ENCODE measurements around the gene CDON.

Gene CDON

GRCh38 chr11:125977333-125977732 is 85.3 kb downstream of the CDON start:
- Histone ChIP-seq H3K27ac (ENCODE audit: low read depth, low read length, severe bottlenecking) (no peak overlapping the region), H3K9me3 (ENCODE audit: control insufficient read depth, low read length) (no peaks in the 10 kb centered on the region), H3K36me3 (ENCODE audit: control insufficient read depth, insufficient read depth, low read length) (peaks cover 12% of the 10 kb centered on the region), H3K4me1 (ENCODE audit: control insufficient read depth, insufficient read depth, low read length, poor library complexity, severe bottlenecking) (no peaks in the 10 kb centered on the region), H3K4me3 (ENCODE audit: extremely low read depth, insufficient read depth, low read length, poor library complexity, severe bottlenecking) (no peak overlapping the region)
- WGBS, 2 experiments (ENCODE audit: insufficient coverage in 2 of 2): 100% methylated on average over 1 of the region's 3 CpGs; no CpG with 5 or more reads in 1 of the 2 experiments

- Histone ChIP-seq H3K27ac (ENCODE audit: low read depth, low read length, severe bottlenecking) (no peak overlapping the region), H3K4me3 (ENCODE audit: extremely low read depth, insufficient read depth, low read length, poor library complexity, severe bottlenecking) (no peak overlapping the region), H3K36me3 (ENCODE audit: control insufficient read depth, insufficient read depth, low read length) (peaks cover 12% of the 10 kb centered on the region), H3K9me3 (ENCODE audit: control insufficient read depth, low read length) (no peaks in the 10 kb centered on the region), H3K4me1 (ENCODE audit: control insufficient read depth, insufficient read depth, low read length, poor library complexity, severe bottlenecking) (no peaks in the 10 kb centered on the region)
These were observed 86.5 kb downstream of the CDON start for GRCh38 chr11:125976156-125976555.

GRCh38 chr11:125975634-125976033 is 87.0 kb downstream of the CDON start:
- Histone ChIP-seq H3K4me1 (ENCODE audit: control insufficient read depth, insufficient read depth, low read length, poor library complexity, severe bottlenecking) (no peaks in the 10 kb centered on the region), H3K4me3 (ENCODE audit: extremely low read depth, insufficient read depth, low read length, poor library complexity, severe bottlenecking) (no peak overlapping the region), H3K36me3 (ENCODE audit: control insufficient read depth, insufficient read depth, low read length) (peaks cover 8% of the 10 kb centered on the region), H3K27ac (ENCODE audit: low read depth, low read length, severe bottlenecking) (no peak overlapping the region), H3K9me3 (ENCODE audit: control insufficient read depth, low read length) (no peaks in the 10 kb centered on the region)
- 100% methylated on average over 1 of the region's 6 CpGs; no CpG with 5 or more reads in 1 of the 2 experiments for WGBS, 2 experiments (ENCODE audit: insufficient coverage in 2 of 2)

GRCh38 chr11:125974284-125974683 is 88.4 kb downstream of the CDON start:
- H3K36me3 ChIP-seq (ENCODE audit: control insufficient read depth, insufficient read depth, low read length): peaks cover 4% of the 10 kb centered on the region
- no peak overlapping the region for H3K4me3 ChIP-seq (ENCODE audit: extremely low read depth, insufficient read depth, low read length, poor library complexity, severe bottlenecking)
- no peaks in the 10 kb centered on the region for H3K4me1 ChIP-seq (ENCODE audit: control insufficient read depth, insufficient read depth, low read length, poor library complexity, severe bottlenecking)
- no peak overlapping the region for H3K27ac ChIP-seq (ENCODE audit: low read depth, low read length, severe bottlenecking)
- H3K9me3 ChIP-seq (ENCODE audit: control insufficient read depth, low read length): no peaks in the 10 kb centered on the region

- Histone ChIP-seq H3K27ac (ENCODE audit: low read depth, low read length, severe bottlenecking) (no peak overlapping the region), H3K36me3 (ENCODE audit: control insufficient read depth, insufficient read depth, low read length) (peaks cover 4% of the 10 kb centered on the region), H3K4me1 (ENCODE audit: control insufficient read depth, insufficient read depth, low read length, poor library complexity, severe bottlenecking) (no peaks in the 10 kb centered on the region), H3K4me3 (ENCODE audit: extremely low read depth, insufficient read depth, low read length, poor library complexity, severe bottlenecking) (no peak overlapping the region), H3K9me3 (ENCODE audit: control insufficient read depth, low read length) (no peaks in the 10 kb centered on the region)
- WGBS, 2 experiments (ENCODE audit: insufficient coverage in 2 of 2): 79 to 85% methylated on average over 5 to 6 of the region's 6 CpGs
These were observed 91.0 kb downstream of the CDON start for GRCh38 chr11:125971618-125972017.

- H3K9me3 ChIP-seq (ENCODE audit: control insufficient read depth, low read length): peaks cover under 1% of the 10 kb centered on the region
- H3K36me3 ChIP-seq (ENCODE audit: control insufficient read depth, insufficient read depth, low read length): no peaks in the 10 kb centered on the region
- H3K4me1 ChIP-seq (ENCODE audit: control insufficient read depth, insufficient read depth, low read length, poor library complexity, severe bottlenecking): no peaks in the 10 kb centered on the region
- H3K27ac ChIP-seq (ENCODE audit: low read depth, low read length, severe bottlenecking): no peak overlapping the region
- no peak overlapping the region for H3K4me3 ChIP-seq (ENCODE audit: extremely low read depth, insufficient read depth, low read length, poor library complexity, severe bottlenecking)
- 100% methylated on average over 5 of the region's 7 CpGs; no CpG with 5 or more reads in 1 of the 2 experiments for WGBS, 2 experiments (ENCODE audit: insufficient coverage in 2 of 2)
These were observed 94.3 kb downstream of the CDON start for GRCh38 chr11:125968354-125968753.

GRCh38 chr11:125967515-125967914 is 95.2 kb downstream of the CDON start:
- Histone ChIP-seq H3K27ac (ENCODE audit: low read depth, low read length, severe bottlenecking) (no peak overlapping the region), H3K4me1 (ENCODE audit: control insufficient read depth, insufficient read depth, low read length, poor library complexity, severe bottlenecking) (no peaks in the 10 kb centered on the region), H3K4me3 (ENCODE audit: extremely low read depth, insufficient read depth, low read length, poor library complexity, severe bottlenecking) (no peak overlapping the region), H3K36me3 (ENCODE audit: control insufficient read depth, insufficient read depth, low read length) (peaks cover 2% of the 10 kb centered on the region), H3K9me3 (ENCODE audit: control insufficient read depth, low read length) (peaks cover 4% of the 10 kb centered on the region)
- 89 to 100% methylated on average over 3 of the region's 4 CpGs for WGBS, 2 experiments (ENCODE audit: insufficient coverage in 2 of 2)

- Histone ChIP-seq H3K9me3 (ENCODE audit: control insufficient read depth, low read length) (peaks cover 9% of the 10 kb centered on the region), H3K4me1 (ENCODE audit: control insufficient read depth, insufficient read depth, low read length, poor library complexity, severe bottlenecking) (peaks cover 9% of the 10 kb centered on the region), H3K4me3 (ENCODE audit: extremely low read depth, insufficient read depth, low read length, poor library complexity, severe bottlenecking) (no peak overlapping the region), H3K27ac (ENCODE audit: low read depth, low read length, severe bottlenecking) (no peak overlapping the region), H3K36me3 (ENCODE audit: control insufficient read depth, insufficient read depth, low read length) (peaks cover 6% of the 10 kb centered on the region)
- 86 to 87% methylated on average over 5 of the region's 6 CpGs for WGBS, 2 experiments (ENCODE audit: insufficient coverage in 2 of 2)
These were observed 101.9 kb downstream of the CDON start for GRCh38 chr11:125960771-125961170.

- Histone ChIP-seq H3K27ac (ENCODE audit: low read depth, low read length, severe bottlenecking) (no peak overlapping the region), H3K4me1 (ENCODE audit: control insufficient read depth, insufficient read depth, low read length, poor library complexity, severe bottlenecking) (peaks cover 9% of the 10 kb centered on the region), H3K4me3 (ENCODE audit: extremely low read depth, insufficient read depth, low read length, poor library complexity, severe bottlenecking) (no peak overlapping the region), H3K9me3 (ENCODE audit: control insufficient read depth, low read length) (peaks cover 9% of the 10 kb centered on the region), H3K36me3 (ENCODE audit: control insufficient read depth, insufficient read depth, low read length) (peaks cover 6% of the 10 kb centered on the region)
- 86 to 90% methylated on average over 9 of the region's 10 CpGs for WGBS, 2 experiments (ENCODE audit: insufficient coverage in 2 of 2)
These were observed 102.7 kb downstream of the CDON start for GRCh38 chr11:125959931-125960330.

GRCh38 chr11:125959511-125959910 is 103.2 kb downstream of the CDON start:
- Histone ChIP-seq H3K27ac (ENCODE audit: low read depth, low read length, severe bottlenecking) (no peak overlapping the region), H3K4me1 (ENCODE audit: control insufficient read depth, insufficient read depth, low read length, poor library complexity, severe bottlenecking) (peaks cover 9% of the 10 kb centered on the region), H3K36me3 (ENCODE audit: control insufficient read depth, insufficient read depth, low read length) (peaks cover 6% of the 10 kb centered on the region), H3K4me3 (ENCODE audit: extremely low read depth, insufficient read depth, low read length, poor library complexity, severe bottlenecking) (no peak overlapping the region), H3K9me3 (ENCODE audit: control insufficient read depth, low read length) (peaks cover 9% of the 10 kb centered on the region)
- 98 to 100% methylated on average over 2 to 5 of the region's 6 CpGs for WGBS, 2 experiments (ENCODE audit: insufficient coverage in 2 of 2)

GRCh38 chr11:125958872-125959400 is 103.7 kb downstream of the CDON start:
- Histone ChIP-seq H3K36me3 (ENCODE audit: control insufficient read depth, insufficient read depth, low read length) (peaks cover 6% of the 10 kb centered on the region), H3K4me1 (ENCODE audit: control insufficient read depth, insufficient read depth, low read length, poor library complexity, severe bottlenecking) (peaks cover 9% of the 10 kb centered on the region), H3K4me3 (ENCODE audit: extremely low read depth, insufficient read depth, low read length, poor library complexity, severe bottlenecking) (no peak overlapping the region), H3K27ac (ENCODE audit: low read depth, low read length, severe bottlenecking) (no peak overlapping the region), H3K9me3 (ENCODE audit: control insufficient read depth, low read length) (peaks cover 9% of the 10 kb centered on the region)
- WGBS, 2 experiments (ENCODE audit: insufficient coverage in 2 of 2): 100% methylated on average over 1 of the region's 4 CpGs; no CpG with 5 or more reads in 1 of the 2 experiments

Data from mesodermal cell (in vitro differentiated cells).